ENCODE results near the gene IGSF8.
A peak's percentile ranks its signal among the peaks of the same experiment; 100 is the strongest.

IGSF8 gene

DNA sequence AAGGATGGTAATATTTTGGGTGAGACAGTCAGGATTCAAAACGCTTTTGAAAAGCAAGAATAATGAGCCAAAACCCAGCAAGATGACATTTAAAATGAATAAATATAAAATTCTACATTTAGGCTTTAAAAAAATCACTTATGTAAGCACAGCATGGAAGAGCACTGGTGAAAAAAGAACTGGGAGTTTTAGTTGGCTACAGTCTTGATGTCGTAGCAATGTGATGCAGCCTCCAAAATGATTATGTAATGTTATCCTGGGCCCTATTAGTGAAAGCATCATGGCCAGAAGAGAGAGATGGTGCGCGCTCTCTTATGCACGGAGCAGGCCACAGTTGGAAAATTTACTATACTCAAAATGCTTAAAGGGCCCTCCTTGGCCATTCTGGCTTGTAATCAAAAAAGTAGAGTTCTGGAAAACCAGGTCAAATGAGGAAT is 11.9 kb downstream of the IGSF8 start:
- no peak for DNase-seq (ENCODE audit: low read depth)

GRCh38 chr1:160085686-160086455 is 12.5 kb downstream of the IGSF8 start:
- peak; percentile 69 for DNase-seq (ENCODE audit: low read depth)

DNA sequence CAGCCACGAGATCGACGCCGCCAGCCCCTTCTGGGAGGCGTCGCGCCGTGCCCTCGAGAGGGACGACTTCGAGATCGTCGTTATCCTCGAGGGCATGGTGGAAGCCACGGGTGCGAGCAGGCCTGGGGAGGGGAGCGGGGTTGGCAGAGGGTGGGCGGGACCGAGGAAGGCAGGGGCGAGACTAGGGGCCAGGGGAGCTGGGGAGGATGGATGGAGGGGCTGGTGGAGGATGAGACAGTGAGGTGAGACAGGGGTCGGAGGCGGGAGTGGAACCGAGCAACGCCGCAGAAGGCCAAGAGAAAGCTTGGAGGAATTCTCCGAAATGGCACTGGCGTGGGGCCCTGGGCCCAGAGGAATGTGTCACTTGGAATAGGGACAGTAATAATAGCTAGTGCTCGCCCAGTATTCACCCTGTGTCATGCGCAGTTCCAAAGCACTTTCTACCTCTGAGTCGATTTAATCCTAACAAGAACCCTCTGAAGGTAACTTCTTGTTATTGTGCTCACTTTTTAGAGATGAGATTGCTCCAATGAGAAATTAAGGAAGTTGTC is 13.6 kb downstream of the IGSF8 start:
- DNase-seq (ENCODE audit: low read depth) = no peak

DNA sequence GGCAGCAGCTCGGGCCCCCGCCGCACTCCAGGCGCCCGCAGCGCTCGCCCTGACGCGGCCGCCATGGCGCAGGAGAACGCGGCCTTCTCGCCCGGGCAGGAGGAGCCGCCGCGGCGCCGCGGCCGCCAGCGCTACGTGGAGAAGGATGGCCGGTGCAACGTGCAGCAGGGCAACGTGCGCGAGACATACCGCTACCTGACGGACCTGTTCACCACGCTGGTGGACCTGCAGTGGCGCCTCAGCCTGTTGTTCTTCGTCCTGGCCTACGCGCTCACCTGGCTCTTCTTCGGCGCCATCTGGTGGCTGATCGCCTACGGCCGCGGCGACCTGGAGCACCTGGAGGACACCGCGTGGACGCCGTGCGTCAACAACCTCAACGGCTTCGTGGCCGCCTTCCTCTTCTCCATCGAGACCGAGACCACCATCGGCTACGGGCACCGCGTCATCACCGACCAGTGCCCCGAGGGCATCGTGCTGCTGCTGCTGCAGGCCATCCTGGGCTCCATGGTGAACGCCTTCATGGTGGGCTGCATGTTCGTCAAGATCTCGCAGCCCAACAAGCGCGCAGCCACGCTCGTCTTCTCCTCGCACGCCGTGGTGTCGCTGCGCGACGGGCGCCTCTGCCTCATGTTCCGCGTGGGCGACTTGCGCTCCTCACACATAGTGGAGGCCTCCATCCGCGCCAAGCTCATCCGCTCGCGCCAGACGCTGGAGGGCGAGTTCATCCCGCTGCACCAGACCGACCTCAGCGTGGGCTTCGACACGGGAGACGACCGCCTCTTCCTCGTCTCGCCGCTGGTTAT is 14.2 kb downstream of the IGSF8 start:
- peak; percentile 49 for DNase-seq (ENCODE audit: low read depth)

DNA sequence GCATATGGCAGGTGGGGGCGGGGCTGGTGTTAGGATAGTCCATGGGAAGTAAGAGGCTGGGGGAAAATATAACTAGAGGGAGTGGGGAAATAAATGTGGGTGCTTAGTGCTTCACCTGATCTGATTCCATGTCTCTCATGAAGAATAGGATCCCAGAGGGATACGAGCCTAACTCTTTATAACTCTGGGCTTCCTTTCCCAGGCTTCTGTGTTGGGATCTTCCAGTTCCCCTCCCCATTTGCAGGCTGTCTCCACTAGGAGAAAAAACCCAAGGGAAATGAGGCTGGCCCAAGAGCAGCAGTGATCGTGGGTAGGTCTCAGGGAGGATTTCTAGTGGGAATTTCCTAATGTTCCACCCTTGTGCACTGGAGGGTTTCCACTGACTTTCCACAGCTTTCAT is 15.5 kb downstream of the IGSF8 start:
- DNase-seq (ENCODE audit: low read depth) = no peak

DNA sequence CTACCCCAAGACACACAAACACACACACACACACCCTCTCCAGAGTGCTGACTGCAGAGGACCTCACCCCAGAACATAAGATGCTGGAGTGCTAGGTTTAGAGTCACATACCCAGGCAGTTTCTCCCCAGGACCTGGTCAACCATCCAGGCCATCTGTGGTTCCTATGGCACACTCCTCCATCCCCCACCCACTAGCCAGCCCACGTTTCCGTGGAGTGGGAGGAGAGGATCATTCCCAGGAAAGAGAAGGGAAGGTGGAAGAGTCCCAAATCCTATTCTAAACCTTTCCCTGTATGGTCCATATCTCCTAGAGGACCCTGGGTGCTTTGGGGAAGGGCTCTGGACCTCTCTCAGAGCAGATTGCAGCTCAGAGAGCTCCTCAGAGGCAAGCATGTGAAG is 15.9 kb downstream of the IGSF8 start:
- no peak for DNase-seq (ENCODE audit: low read depth)

GRCh38 chr1:160081261-160081936 is 17.0 kb downstream of the IGSF8 start, which contains the start of gene KCNJ9:
KCNJ9 (plus strand) TSS chr1:160081538; CDS start chr1:160084031, 2,493 bp downstream.
- DNase-seq (ENCODE audit: low read depth) = no peak

GRCh38 chr1:160080381-160081100 is 17.9 kb downstream of the IGSF8 start:
- DNase-seq (ENCODE audit: low read depth) = no peak

DNA sequence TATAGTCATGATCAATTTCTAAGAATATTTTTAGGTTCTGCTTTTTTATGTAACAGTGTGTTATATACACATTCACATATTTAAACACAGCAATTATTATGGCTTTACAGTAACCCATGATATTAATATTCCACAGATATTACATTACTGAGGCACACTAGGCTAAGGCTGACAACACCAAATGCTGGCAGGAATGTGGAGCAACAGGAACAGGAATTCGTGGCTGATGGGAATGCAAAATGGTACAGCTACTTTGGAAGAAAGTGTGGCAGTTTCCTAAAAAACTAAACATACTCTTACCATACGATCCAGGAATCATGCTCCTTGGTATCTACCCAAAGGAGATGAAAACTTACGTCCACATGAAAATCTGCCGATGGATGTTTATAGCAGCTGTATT is 19.0 kb downstream of the IGSF8 start:
- DNase-seq (ENCODE audit: low read depth) = no peak

GRCh38 chr1:160078512-160079195 is 19.8 kb downstream of the IGSF8 start:
- peak; percentile 36 for DNase-seq (ENCODE audit: low read depth)

GRCh38 chr1:160077486-160077885 is 20.9 kb downstream of the IGSF8 start:
- no peak for DNase-seq (ENCODE audit: low read depth)

GRCh38 chr1:160076295-160076694 is 22.1 kb downstream of the IGSF8 start:
- no peak for DNase-seq (ENCODE audit: low read depth)

DNA sequence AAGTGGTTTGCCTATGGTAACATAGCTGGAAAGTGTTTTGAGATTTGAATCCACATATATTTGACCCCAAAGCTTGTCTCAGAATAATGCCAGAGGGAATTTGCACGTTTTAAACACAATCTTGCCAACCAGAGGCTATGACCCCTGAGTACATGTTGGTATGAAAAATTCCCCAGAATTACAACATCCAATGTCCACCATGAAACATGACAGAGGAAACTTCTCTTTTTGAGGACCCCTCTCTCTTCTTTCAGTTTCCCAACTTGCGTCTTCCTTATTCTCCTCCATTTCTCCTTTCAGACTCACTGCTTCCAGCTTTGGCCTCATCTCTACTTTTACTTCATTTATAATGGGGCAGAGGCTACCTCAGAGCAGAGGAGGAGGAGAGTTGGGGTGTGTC is 22.6 kb downstream of the IGSF8 start:
- DNase-seq (ENCODE audit: low read depth) = no peak

GRCh38 chr1:160074865-160075264 is 23.6 kb downstream of the IGSF8 start:
- DNase-seq (ENCODE audit: low read depth) = no peak

DNA sequence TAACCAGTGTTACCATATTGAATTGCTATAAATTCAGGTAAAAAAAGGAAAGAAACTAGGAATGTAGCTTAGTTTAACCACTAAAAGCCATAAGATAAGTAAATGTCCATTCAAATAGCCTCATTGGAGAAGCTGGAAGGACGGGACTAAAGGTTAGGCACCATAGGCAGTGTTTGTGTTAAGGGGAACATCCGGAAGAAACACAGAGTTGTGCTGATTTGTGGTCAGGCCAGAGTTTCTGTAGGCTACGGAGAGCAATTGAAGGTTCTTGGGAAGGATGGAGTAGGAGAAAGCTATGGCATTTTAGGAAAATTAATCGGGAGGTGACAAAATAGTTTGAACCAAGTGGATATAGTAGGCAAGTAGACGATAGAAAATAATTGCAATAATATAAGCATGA is 27.1 kb downstream of the IGSF8 start:
- no peak for DNase-seq (ENCODE audit: low read depth)

DNA sequence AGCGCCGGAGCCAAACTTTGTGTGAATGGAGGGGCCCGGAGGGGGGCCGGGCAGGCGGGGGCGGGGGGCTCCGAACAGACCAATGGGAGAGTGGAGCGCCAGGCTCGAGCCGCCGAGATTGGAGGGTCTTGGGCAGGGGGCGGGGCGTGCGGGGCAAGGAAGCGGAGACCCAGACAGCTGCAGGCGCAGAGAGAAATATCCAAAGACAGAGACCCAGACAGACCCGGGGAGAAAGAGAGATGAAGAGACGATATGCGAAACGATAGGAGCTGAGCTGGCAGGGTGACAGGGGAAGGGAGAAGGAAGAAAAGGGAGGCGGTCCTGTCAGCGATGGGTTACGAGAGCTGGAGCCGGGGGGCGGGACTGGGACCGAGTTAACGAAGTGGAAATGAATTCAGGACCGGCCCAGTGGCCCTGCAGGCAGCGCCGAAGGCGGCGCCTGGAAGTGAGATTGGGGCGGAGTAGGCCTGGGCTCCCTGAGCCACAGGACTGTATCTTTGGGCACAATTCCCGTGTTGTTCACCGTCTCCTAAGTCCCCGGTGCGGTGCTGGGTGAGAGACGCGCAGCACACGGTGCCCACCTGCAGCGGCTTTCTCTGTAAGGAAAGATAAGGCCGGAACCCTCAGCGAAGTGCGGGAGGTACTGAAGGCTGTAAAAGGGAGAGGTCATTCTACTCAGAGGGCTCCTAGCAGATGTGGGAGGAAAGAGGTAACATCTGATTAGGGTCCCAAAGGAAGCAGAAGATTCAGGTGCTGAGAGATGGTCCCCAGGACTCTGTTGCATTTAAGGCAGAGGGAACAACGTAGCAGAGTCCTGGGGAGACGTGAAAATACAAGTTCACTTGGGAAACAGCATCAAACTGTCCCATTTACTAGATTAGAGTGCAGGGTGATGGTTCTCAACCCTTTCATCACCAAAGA is 27.9 kb downstream of the IGSF8 start:
- peak; percentile 62 for DNase-seq (ENCODE audit: low read depth)

- DNase-seq (ENCODE audit: low read depth) = no peak
Observed at GRCh38 chr1:160069460-160070231, 28.8 kb downstream of the IGSF8 start, which contains the start of gene KCNJ10. KCNJ10 (minus strand) TSS chr1:160070160; CDS start chr1:160042532, 27,628 bp downstream.

GRCh38 chr1:160068225-160068624 is 30.2 kb downstream of the IGSF8 start:
- no peak for DNase-seq (ENCODE audit: low read depth)

Measured in stimulated activated CD8-positive, alpha-beta memory T cell treated with anti-CD3 and anti-CD28 coated beads, Interleukin-12 subunit alpha, Interleukin-12 subunit beta, amount 100 ng/mL, for 1 hour (primary cell).